Spleen (tissue), 11 donors: ENCODE data around the gene TEX54. TPM values are rescaled to one million over a fixed set of nuclear protein-coding genes. Genes with fewer than 3 reads are reported as not detected.
A peak's percentile ranks its signal among the peaks of the same experiment; 100 is the strongest.

Experiments used
- DNase-seq: peaks from one replicate; pipeline ENCODE4 v3.0.0-alpha.2; 2020
- H3K27ac ChIP-seq, 8 donors: fragments of 200-600 bp; sonication (generic) in 7 of 8; 1 replicate in 4 of 8; 2 replicates in 4 of 8; pipeline versions ENCODE4 v1.5.0 to v1.8.0; 2016 to 2021; ENCODE audit warnings: inconsistent platforms in 4 of 8, mild to moderate bottlenecking in 4 of 8, moderate library complexity in 1 of 8
- H3K27me3 ChIP-seq, 7 donors: fragments of 200-600 bp; sonication (generic) in 6 of 7; replicated peaks in 1 of 7; 1 replicate in 4 of 7; 2 replicates in 3 of 7; pipeline versions ENCODE4 v1.5.0 to v1.8.0; 2016 to 2021; ENCODE audit warnings: inconsistent platforms in 3 of 7, mild to moderate bottlenecking in 1 of 7
- H3K36me3 ChIP-seq, 6 donors: fragments of 200-600 bp; sonication (generic) in 5 of 6; 1 replicate in 4 of 6; 2 replicates in 2 of 6; pipeline versions ENCODE4 v1.5.0 to v1.8.0; 2016 to 2021; ENCODE audit warnings: inconsistent platforms in 2 of 6
- H3K4me1 ChIP-seq, 6 donors: fragments of 200-600 bp; sonication (generic) in 5 of 6; 1 replicate in 3 of 6; 2 replicates in 3 of 6; pipeline versions ENCODE4 v1.5.0 to v1.8.0; 2016 to 2021; ENCODE audit warnings: inconsistent platforms in 3 of 6
- H3K4me3 ChIP-seq, 8 donors: fragments of 200-600 bp; sonication (generic) in 7 of 8; 1 replicate in 4 of 8; 2 replicates in 4 of 8; pipeline versions ENCODE4 v1.5.0 to v1.8.0; 2016 to 2021; ENCODE audit warnings: inconsistent platforms in 4 of 8, mild to moderate bottlenecking in 4 of 8, moderate library complexity in 2 of 8
- H3K9me3 ChIP-seq, 8 donors: fragments of 200-600 bp; sonication (generic) in 7 of 8; 1 replicate in 4 of 8; 2 replicates in 4 of 8; pipeline versions ENCODE4 v1.5.0 to v1.8.0; 2016 to 2021; ENCODE audit warnings: inconsistent platforms in 4 of 8
- POLR2A ChIP-seq, 3 donors: fragments of 450-650 bp; IDR thresholded peaks; one replicate each; pipeline ENCODE4 v1.5.1; 2017; ENCODE audit warnings: antibody characterized with exemption in 3 of 3, mild to moderate bottlenecking in 1 of 3
- POLR2AphosphoS5 ChIP-seq, 3 donors: sonication (generic); formaldehyde crosslinking; IDR thresholded peaks; one replicate each; pipeline ENCODE4 v1.5.1; 2017; ENCODE audit warnings: antibody characterized with exemption in 3 of 3
- WGBS, 5 donors: extraction: QIAGEN DNeasy Blood & Tissue Kit in 3 of 5; methylation state at CpG; one replicate each; pipeline versions ENCODE4 v1.1.5 to v1.1.7; 2013 to 2018; 5-methylcytosine and 5-hydroxymethylcytosine counted together
- intact Hi-C: fragments of 100-400 bp; cut with DNase I; formaldehyde crosslinking; loops from one replicate; pipeline ENCODE4 v1.15.0; 2023; ENCODE audit warnings: low total_unique reads
- polyA plus RNA-seq, 3 donors: library from polyadenylated mRNA; stranded (reverse); fragments of 200-250 nt; gene quantifications; one replicate each; pipeline ENCODE4 v1.2.1, GENCODE V29; 2013
- total RNA-seq, 7 donors: library from RNA; depleted of rRNA in 3 of 7; stranded (reverse); fragments of >200 nt in 3 of 7; fragmentation: NEBNext Ultra II Directional in 4 of 7; extraction: Animal tissue kit (Norgen Biotek cat#: 25700) in 4 of 7; gene quantifications; one replicate each; pipeline versions ENCODE4 v1.1.0 to v1.2.1, GENCODE V29; 2016 to 2021
- TF ChIP-seq, protein P1 (sequence below), 11 experiments: fragments of 200-600 bp in 7 of 11; fragments of 450-650 bp in 4 of 11; sonication (generic) in 4 of 11; IDR thresholded peaks in 8 of 11; conservative IDR thresholded peaks in 3 of 11; 1 replicate in 7 of 11; 2 replicates in 4 of 11; pipeline versions ENCODE4 v1.4.0 to v1.8.0; 2016 to 2021; ENCODE audit warnings: antibody characterized with exemption in 11 of 11, inconsistent platforms in 4 of 11, mild to moderate bottlenecking in 1 of 11
- donor health status: healthy with polysubstance abuse.
- donor health status: DM: no; HTN: no; CAD: no; lungs with moderate emphysema.
- donor health status: DM: no; HTN: no; CAD: no.
- donor health status: Bipolar disorder and iron deficiency.
- donor health status: healthy.
- donor health status: DM: no; HTN: no; CAD: no.
- donor health status: DM: yes; HTN: yes; CAD: no.

Gene TEX54
- total and polyA plus RNA-seq, 10 donors = not detected

DNA sequence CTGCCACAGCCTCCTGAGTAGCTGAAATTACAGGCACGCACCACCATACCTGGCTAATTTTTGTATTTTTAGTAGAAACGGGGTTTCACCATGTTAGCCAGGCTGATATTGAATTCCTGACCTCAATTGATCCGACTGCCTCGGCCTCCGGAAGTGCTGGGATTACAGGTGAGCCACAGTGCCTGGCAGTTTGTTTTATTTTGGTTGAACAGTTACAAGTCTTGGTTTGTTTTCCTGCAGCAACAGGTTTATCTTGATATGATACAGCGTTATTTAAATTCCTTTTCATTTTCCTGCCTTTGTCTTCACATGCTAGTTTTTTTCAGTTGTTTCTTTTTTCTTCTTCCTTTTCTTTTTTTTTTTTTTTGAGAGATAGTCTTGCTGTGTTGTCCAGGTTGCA, 44.1 kb upstream of the TEX54 start:
- H3K27me3 ChIP-seq = no peaks in the 10 kb centered on the region
- H3K4me3 ChIP-seq = no peak overlapping the region
- TF ChIP-seq POLR2AphosphoS5 (IDR thresholded peaks at IDR 0.05) = no peak
- TF ChIP-seq, protein P1, sequence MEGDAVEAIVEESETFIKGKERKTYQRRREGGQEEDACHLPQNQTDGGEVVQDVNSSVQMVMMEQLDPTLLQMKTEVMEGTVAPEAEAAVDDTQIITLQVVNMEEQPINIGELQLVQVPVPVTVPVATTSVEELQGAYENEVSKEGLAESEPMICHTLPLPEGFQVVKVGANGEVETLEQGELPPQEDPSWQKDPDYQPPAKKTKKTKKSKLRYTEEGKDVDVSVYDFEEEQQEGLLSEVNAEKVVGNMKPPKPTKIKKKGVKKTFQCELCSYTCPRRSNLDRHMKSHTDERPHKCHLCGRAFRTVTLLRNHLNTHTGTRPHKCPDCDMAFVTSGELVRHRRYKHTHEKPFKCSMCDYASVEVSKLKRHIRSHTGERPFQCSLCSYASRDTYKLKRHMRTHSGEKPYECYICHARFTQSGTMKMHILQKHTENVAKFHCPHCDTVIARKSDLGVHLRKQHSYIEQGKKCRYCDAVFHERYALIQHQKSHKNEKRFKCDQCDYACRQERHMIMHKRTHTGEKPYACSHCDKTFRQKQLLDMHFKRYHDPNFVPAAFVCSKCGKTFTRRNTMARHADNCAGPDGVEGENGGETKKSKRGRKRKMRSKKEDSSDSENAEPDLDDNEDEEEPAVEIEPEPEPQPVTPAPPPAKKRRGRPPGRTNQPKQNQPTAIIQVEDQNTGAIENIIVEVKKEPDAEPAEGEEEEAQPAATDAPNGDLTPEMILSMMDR (IDR thresholded peaks at IDR 0.05 in 8 of 11, conservative IDR thresholded peaks at IDR 0.05 in 3 of 11) = no peak
- no peak for TF ChIP-seq POLR2A (IDR thresholded peaks at IDR 0.05)
- no peaks in the 10 kb centered on the region for H3K36me3 ChIP-seq
- no peak overlapping the region for H3K27ac ChIP-seq
- no peak for DNase-seq
- H3K4me1 ChIP-seq = peaks cover 7 to 19% (median 17%) of the 10 kb centered on the region in 6 donors
- 89 to 98% (median 93%) methylated on average over 6 of the region's 6 CpGs for WGBS, 5 donors
- intact Hi-C loops = no loop called here
- H3K9me3 ChIP-seq = no peaks in the 10 kb centered on the region

GRCh38 chr11:62875698-62876478, 43.2 kb upstream of the TEX54 start:
- Histone ChIP-seq H3K27me3 (no peaks in the 10 kb centered on the region), H3K36me3 (no peaks in the 10 kb centered on the region), H3K27ac (no peak overlapping the region), H3K9me3 (no peaks in the 10 kb centered on the region), H3K4me3 (no peak overlapping the region), H3K4me1 (peaks cover 7 to 17% (median 16%) of the 10 kb centered on the region in 6 donors)
- 87 to 95% (median 92%) methylated on average over 6 to 7 of the region's 7 CpGs for WGBS, 5 donors
- intact Hi-C loops = no loop called here
- TF ChIP-seq, protein P1 (IDR thresholded peaks at IDR 0.05 in 8 of 11, conservative IDR thresholded peaks at IDR 0.05 in 3 of 11) = no peak
- TF ChIP-seq POLR2A (IDR thresholded peaks at IDR 0.05) (no peak), POLR2AphosphoS5 (IDR thresholded peaks at IDR 0.05) (no peak)
- no peak for DNase-seq

DNA sequence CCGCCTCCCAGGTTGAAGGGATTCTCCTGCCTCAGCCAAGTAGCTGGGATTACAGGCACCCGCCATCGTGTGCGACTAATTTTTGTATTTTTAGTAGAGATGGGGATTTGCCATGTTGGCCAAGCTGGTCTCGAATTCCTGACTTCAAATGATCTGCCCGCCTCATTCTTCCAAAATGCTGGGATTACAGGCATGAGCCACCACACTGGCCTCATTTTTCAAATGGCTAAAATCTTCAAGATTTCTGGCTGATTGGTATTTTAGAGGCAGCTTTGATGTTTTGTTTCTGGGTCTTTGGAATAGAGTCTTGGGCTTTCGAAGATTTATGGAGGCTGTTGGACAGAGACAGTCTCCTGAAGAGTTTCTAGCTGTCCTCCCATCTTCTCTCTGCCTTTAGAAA, 42.2 kb upstream of the TEX54 start:
- Histone ChIP-seq H3K36me3 (no peaks in the 10 kb centered on the region), H3K27me3 (no peaks in the 10 kb centered on the region), H3K4me3 (no peak overlapping the region), H3K4me1 (peaks cover 4 to 10% (median 8%) of the 10 kb centered on the region in 6 donors), H3K9me3 (no peaks in the 10 kb centered on the region), H3K27ac (no peak overlapping the region)
- WGBS, 5 donors = 93 to 98% (median 96%) methylated on average over 7 of the region's 7 CpGs
- no peak for TF ChIP-seq POLR2AphosphoS5 (IDR thresholded peaks at IDR 0.05)
- TF ChIP-seq POLR2A (IDR thresholded peaks at IDR 0.05) = no peak
- TF ChIP-seq, protein P1 (IDR thresholded peaks at IDR 0.05 in 8 of 11, conservative IDR thresholded peaks at IDR 0.05 in 3 of 11) = no peak
- DNase-seq = peak; percentile 3
- intact Hi-C loops = no loop called here

GRCh38 chr11:62865635-62866034, 33.0 kb upstream of the TEX54 start:
- TF ChIP-seq POLR2AphosphoS5 (IDR thresholded peaks at IDR 0.05) (no peak), POLR2A (IDR thresholded peaks at IDR 0.05) (no peak)
- TF ChIP-seq, protein P1 (IDR thresholded peaks at IDR 0.05 in 8 of 11, conservative IDR thresholded peaks at IDR 0.05 in 3 of 11) = no peak
- peaks cover 5 to 13% (median 9%) of the 10 kb centered on the region in 6 donors for H3K4me1 ChIP-seq
- no peak overlapping the region for H3K4me3 ChIP-seq
- no peak overlapping the region for H3K27ac ChIP-seq
- 85 to 89% (median 89%) methylated on average over 6 of the region's 6 CpGs for WGBS, 5 donors
- intact Hi-C loops = loop anchor here (10.0 kb wide), 1 partner anchor 471 kb away; no protein-coding TSS in a partner anchor
- H3K36me3 ChIP-seq = no peaks in the 10 kb centered on the region
- no peak for DNase-seq
- H3K9me3 ChIP-seq = no peaks in the 10 kb centered on the region
- H3K27me3 ChIP-seq = no peaks in the 10 kb centered on the region
